ENCODE measurements around the gene GPD2.

DNA sequence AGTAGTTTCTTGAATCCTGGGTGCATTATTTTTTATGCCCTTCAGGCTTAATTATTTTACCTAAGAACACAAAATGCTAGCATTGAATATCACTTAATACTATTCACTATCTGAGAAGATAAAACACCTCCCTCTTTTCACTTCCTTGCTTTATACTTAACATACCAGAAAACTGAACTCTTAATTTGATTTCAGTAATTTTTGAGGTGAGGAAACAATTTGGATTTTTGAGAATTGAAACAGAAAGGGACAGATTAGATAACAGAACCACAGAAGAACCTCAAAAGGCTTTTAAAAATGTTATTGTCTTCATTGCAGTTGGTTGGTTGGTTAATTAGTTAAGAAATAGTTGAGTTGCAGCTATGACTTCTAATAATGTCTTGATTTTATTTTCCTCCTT, 69.5 kb downstream of the GPD2 start:
- TF ChIP-seq, protein P1, sequence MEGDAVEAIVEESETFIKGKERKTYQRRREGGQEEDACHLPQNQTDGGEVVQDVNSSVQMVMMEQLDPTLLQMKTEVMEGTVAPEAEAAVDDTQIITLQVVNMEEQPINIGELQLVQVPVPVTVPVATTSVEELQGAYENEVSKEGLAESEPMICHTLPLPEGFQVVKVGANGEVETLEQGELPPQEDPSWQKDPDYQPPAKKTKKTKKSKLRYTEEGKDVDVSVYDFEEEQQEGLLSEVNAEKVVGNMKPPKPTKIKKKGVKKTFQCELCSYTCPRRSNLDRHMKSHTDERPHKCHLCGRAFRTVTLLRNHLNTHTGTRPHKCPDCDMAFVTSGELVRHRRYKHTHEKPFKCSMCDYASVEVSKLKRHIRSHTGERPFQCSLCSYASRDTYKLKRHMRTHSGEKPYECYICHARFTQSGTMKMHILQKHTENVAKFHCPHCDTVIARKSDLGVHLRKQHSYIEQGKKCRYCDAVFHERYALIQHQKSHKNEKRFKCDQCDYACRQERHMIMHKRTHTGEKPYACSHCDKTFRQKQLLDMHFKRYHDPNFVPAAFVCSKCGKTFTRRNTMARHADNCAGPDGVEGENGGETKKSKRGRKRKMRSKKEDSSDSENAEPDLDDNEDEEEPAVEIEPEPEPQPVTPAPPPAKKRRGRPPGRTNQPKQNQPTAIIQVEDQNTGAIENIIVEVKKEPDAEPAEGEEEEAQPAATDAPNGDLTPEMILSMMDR (IDR thresholded peaks at IDR 0.05; ENCODE audit: borderline replicate concordance, extremely low read depth, low read length, poor library complexity, severe bottlenecking) = no peak
- TF ChIP-seq EZH2 (IDR thresholded peaks at IDR 0.05; ENCODE audit: borderline replicate concordance, low read depth, low read length, severe bottlenecking) = no peak

Data from DND-41 (cell line).